GM23248 (cell line): ENCODE results near the gene BRD2.

ENCODE experiments used
- EZH2 ChIP-seq: fragments of 200-600 bp; sonication (generic); IDR thresholded peaks from 2 replicates; pipeline ENCODE4 v1.6.1; 2018; ENCODE audit warnings: antibody characterized with exemption, mild to moderate bottlenecking; ENCODE audit not compliant: insufficient read depth, poor library complexity, severe bottlenecking
- EZH2phosphoT487 ChIP-seq: fragments of 200-600 bp; sonication (generic); IDR thresholded peaks from 2 replicates; pipeline ENCODE4 v1.6.1; 2018; ENCODE audit warnings: antibody characterized with exemption, moderate library complexity, mild to moderate bottlenecking, low read depth; ENCODE audit not compliant: insufficient read depth

DNA sequence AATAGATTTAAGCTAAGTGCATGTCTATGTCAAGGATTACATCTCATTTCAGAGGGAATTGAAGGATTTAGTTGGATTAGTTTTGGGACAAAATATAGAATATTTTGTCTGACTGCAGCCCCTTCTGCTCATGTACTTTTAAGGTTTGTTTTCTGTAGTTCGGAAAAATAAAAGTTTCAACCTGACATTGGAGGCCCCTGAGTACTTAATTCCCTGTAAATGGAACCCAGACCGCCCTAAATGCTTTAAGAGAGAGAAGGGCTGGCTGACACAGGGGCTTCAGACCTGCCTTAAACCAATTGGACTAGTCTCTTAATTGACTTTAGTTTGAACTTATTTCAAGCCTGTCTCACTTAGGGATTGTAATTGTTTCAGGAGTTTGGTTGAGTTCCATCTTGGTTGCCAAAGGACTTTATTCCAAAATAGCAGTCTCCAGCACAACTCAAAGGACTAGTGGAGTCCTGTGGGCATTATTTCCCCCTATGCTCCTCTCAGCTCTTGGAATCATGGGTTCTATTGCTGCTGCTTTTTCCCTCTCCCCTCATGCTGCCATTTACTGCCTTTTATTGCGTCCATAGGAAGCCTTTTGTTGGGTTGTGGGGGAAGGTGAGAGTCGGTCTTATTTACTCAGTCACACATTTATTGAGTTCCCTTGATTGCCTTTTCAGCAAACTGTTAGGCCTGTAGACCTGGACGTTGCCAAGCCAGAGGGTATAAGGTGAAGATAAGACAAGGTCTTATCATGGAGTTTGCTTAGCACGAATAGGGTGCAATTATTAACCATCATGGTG, 14.5 kb downstream of the BRD2 start:
- TF ChIP-seq EZH2phosphoT487 (no peak), EZH2 (no peak)
